Activated effector memory CD4-positive, alpha-beta T cell treated with anti-CD3 and anti-CD28 coated beads, Interleukin-2, amount 50 U/mL, for 16 hours (primary cell): ENCODE results near the gene PHKA2.

Source experiments
- DNase-seq: peaks from one replicate; pipeline ENCODE4 v3.0.0-alpha.2; 2020

PHKA2 gene

DNA sequence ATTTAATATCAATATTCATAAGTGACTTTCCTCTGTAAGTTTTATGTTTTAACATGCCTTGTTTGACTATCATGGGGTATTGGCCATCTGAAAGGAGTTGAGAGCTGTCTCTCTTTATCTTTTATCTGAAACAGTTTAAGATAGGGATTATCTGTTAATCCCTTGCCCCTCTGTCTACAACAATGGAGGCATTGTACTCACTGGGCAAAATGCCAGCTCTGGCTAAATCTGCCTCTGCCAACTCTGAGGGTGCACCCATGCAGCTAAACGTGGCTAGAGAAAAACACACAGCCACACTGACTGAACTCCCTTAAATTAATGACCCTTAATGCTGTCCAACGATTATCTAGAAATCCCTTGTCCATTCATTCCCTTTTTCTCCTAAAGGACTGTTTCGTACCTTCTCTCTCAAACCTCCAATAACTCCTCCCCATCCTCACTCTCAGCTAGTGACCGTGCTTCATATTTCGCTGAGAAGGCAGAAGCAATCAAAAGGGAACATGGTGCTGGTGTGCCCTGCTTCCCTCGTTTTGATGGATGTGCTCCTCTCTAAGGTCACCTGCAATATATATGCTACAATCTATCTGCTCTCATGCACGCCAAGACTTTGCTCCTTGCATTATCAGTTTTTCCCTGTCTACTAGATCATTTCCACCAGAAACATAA is 10.3 kb downstream of the PHKA2 start:
- DNase-seq: no peak

DNA sequence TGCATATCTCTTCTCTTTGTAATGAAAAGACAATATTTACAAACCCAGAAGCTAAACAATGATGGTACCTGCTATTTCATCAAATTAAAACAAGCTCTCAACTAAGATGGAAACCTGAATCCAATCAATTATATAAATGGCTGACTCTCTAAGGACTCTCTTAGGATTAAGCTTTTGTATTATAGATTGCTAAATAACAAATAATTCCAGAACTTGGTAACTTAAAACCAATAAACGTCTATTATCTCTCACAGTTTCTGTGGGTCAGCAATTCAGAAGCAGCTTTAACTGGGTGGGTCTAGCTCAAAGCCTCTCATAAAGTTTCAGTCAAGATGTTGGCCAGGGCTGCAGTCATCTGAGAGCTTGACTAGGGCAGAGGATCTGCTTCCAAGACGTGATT is 12.4 kb downstream of the PHKA2 start:
- DNase-seq: no peak

DNA sequence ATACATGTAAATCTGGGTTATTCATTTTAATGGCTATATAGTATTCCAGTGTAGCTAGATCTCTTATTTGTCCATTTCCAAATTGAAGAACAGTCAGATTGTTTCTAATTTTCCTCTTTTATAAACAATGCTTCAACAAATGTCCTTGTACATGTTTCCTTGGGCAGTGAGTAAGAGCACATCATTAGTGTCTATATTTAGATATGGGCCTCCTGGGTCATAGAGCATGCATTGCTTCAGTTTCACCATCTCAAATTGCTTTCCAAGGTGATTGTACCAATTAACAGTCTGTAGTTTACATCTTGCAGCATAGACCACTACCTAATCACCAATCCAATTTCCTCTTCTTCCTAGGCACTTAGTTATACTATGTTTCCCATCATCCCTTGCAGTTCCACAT is 13.4 kb downstream of the PHKA2 start:
- no peak for DNase-seq

DNA sequence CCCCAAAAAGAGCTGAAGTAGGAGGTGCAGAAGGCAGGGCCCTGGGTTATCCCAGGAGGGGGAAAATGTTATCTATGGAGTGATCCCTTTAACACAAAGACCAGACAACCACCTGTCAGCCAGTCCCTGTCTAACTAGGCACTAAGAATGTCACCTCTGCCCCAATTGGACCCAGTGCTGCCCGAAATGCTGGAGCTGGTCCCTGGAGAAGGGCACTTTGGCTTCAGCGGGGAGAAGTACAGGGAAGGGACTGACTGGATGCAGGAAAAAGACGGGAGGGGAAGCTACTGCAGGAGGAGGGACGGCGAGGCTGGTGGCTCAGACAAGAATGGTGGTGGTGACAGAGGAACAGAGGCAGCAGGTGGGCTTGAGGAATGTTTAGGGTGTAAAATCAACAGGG is 17.3 kb downstream of the PHKA2 start:
- DNase-seq: no peak

DNA sequence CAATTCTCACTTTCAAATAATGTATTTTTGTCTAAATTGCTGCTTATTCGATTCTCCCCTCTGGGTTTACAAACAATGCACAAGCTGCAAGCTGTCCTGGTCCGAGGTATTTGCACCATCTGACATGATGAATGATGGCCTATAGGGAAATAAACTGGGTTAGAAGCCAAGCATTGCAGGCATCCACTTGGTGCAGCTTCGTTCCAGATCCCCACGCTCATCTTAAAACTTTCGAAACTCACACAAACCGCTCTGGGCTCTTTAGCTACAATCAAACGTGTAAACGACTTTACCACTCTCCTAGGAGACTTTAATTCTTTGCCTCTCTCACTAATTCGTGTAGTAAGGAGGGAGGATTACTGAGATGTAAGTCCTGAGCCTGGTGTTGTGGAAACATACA is 19.0 kb downstream of the PHKA2 start:
- no peak for DNase-seq

DNA sequence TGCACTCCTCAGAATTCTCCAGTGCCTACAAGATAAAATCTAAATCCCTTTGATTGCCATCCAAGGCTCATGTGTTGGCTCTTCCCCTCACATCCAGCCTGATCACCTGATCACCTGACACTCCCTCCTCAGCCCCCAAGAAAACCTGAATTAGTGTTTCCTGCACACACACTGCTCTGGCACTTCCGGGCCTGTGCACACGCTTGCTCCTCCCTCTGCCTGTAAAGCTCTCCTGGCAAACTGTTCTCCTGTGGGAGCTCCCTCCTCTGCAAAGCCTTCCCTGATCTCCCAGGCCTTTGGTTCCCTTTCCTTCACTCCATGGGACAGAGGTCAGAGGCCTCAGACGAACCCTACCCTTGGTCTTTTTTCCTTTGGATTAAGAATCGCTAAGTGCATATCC is 19.9 kb downstream of the PHKA2 start:
- DNase-seq: no peak

DNA sequence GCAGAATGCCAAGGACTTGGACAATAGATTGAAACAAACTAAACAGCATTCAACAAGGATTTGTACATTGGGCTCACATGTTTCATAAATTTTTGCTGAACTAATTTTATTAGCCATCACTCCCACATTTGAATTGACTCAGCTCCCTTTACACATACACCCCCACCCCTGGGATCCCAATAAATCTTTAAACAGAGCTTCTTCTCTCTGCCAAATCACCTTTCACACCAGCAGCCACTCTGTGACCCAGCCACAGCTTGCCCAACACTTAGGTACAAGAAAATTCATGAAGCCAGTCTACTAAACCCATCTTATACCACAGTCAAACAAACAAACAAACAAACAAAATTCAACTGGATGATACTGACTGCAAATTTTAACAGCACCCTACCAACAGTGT is 21.6 kb downstream of the PHKA2 start:
- no peak for DNase-seq

DNA sequence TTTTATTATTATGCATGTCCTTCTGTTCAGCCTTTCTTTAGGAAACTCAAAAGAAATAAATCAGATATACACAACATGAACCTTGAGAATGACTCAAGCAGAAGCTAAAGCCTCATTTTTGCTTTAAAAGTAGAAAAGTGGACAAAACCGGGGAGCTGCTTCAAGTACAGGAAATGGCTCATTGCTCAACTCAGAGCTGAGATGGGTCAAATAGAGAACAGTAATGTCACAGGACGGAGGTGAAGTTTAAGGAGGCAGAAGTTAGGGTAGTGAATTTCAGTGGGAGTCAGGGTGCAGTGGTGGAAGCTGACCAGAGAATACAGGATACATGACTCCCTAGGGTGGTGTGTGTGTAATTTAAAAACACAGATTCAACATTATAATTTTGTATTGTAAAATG is 22.2 kb downstream of the PHKA2 start:
- no peak for DNase-seq

DNA sequence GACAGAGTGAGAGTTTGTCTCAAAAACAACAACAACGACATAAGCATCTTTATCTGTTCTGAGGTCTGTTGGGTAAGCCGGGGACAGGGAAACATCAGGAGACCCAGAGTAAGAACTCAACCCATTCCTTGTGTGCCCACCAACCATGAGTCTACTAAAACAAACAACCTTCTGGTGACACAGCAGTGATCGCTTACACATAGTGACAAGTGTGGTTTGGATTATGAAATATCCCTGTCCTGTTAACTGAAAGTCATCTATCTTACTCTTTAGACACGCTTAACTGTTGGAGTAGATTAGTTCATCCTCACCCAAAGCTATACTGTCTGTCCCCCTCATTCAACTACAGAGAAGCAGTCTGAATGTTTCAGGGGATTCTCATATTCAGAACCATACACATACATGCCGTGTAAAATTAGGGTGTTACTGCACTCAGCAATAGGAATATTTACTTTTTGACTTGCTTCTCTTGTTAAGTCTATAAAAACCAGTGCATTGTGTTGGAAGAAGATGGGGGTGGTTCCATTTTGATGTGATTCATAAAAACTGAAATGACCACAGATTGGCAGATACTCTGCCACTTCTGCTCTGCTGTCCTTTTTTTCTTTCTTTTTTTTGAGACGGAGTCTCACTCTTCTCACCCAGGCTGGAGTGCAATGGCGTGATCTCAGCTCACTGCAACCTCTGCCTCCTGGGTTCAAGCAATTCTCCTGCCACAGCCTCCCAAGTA is 27.4 kb downstream of the PHKA2 start:
- DNase-seq: no peak

DNA sequence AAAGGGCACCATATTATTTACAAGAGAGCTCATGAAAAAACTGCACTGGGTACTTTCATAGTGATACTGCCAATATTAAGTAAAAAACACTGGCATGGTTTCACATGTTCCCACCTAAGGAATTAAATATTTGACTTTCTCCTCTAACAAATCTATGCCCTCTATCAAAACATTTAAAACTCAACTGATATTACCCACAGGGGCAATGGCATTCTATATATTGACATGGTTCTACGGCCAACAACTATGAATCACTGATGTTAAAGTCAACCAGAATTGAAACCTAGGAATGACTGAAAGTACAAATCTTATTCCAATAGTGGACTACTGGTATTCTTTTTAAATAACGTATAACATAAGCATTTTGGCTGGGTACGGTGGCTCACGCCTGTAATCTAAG is 28.2 kb downstream of the PHKA2 start:
- no peak for DNase-seq

DNA sequence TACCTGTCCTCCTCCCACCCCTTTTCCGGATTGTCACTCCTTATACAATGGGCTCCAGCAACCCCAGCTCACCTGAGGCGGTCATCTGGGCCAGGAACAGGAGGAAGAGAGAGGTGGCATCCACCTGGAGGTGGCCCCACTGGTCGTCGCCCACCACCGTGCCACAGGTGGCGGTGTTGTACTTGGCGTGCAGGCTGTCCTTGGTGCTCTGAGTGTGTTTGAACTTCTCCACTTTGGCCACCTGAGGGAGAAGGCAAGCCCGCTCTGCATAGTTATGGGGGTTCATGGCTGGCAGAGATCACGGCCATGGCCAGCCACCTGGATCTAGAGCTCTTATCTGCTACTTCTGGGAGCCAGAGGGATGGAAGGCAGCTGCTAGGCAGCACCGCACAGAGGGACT is 32.9 kb downstream of the PHKA2 start:
- no peak for DNase-seq

DNA sequence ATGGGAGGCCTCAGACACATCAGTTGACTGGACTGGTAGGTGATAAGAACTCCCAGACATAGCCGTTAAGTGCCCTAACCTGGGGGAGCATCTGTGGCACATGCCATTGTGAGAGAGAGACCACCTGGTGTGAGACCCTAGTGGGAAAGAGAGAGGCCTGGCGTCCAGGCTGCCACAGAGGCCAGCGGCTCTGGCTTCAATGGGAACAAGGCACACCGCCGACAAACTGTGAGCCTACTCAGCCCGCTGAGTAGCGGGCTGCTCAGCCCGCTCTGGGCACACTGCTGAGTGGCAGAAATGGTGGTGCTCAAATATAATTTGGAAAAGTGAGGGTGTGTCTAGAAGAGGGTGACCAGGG is 34.0 kb downstream of the PHKA2 start:
- no peak for DNase-seq

DNA sequence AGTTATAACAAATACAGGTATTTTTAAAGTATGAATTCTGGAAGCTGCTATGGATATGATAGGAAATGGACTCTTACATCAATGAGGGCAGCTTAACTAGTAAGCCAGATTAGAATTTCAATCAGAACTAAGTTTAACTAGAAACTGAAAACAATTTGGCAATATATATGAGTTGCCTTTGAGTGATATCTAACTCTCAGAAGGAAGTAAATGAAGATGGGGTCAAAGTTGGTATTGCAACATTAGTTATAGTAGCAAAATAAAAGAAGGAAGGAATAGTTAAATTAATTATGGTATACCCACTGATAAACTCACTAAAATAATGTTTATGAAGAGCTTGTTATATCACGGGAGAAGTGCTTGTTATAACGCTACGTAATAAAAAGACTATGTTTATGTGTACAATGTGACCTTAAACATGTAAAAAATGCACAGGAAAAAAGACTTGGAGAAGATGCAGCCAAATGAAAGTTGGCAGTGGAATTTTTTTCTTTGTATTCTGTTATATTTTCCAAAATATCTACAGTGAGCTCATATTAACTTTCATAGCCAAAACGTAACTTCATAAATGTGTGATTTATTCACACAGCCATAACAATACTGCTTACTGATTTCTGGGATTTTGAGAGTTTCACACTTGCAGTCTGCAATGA is 34.5 kb downstream of the PHKA2 start:
- DNase-seq: no peak

DNA sequence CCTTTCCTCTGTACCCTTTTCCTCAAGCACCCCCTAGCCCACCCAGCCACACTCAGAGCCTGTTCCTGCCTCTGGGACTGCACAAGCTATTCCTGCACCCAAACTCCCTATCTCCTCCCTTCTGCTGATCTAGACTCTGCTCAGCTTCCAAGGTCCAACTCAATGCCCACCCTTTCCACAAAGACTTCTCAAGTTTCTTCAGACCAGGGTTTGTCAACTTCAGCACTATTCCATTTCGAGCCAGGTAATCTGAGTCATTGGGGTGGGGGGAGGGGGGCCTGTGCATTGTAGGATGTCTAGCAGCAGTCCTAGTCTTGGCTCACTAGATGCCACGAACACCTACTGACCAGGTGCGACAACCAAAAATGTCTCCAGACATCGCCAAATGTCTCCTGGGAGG is 37.3 kb downstream of the PHKA2 start:
- no peak for DNase-seq

DNA sequence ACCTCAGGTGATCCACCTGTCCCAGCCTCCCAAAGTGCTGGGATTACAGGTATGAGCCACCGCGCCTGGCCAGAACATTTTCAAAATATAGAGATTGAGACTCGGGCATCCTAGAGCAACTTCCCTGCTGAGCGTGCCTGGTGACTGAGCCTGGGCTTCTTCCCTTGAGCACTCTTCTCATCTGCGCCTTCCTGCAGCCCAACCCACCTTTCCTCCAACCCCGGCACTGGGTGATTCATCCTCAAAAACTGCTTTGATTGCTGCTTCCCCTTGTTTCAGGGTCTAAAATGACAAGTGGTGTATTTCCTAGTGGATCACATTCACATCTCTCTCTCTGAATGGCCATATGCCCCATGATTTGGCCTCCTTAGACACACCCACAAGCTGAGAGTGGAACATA is 37.8 kb downstream of the PHKA2 start:
- no peak for DNase-seq

DNA sequence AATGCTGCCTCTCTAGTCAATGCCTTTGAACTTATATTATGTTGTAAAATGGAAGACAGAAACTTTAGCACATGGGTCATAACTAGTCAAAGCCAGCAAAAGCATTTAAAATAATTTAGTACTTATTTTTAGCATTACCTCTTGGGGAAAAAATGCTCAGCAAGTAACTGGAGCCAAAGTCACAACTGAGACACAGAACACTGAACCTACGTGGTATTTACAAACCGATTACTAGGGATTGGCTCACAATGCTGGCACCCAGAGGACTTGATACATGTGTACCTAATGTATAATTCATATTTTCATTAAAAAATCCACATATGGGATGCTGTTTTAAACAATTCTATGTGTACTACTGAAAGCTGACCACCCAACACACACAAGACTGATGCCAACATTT is 38.4 kb downstream of the PHKA2 start:
- DNase-seq: no peak

DNA sequence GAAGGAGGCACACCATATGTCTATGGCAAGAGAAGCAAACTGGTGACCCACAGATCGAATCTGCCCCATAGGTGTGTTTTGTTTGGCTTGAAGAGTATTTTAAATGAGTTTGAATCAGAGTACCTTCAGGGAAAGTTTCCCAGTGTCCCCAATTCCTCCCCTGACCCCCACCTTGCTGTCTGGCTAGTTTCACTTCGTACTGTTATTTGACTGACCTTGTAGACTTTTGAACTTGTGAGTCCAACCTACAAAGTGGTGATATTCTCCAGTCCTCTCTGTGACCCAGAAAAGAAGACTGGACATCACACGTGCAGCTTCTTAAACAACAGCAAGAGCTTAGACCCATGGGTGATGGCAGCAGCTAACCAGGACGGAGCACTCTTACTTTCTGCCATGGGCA is 39.4 kb downstream of the PHKA2 start:
- no peak for DNase-seq

DNA sequence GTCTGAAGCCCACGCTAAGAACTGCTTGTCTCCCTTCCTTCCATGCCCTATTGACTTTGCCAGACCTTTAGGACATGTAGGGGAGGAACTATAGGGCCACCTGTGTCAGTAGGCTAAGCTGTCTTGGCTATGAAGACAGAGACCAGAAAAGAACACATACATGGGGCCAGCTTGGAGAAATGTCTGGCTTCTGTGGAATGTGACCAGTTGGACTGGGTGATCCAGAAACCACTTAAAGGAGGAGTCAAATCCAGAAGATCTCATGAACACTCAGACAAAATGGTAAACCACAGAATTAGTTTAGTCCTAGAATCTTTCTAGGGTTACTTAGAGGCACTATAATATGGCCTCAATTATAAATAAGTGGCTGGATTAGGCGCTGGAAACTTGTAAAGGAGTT is 42.0 kb downstream of the PHKA2 start:
- DNase-seq: no peak

DNA sequence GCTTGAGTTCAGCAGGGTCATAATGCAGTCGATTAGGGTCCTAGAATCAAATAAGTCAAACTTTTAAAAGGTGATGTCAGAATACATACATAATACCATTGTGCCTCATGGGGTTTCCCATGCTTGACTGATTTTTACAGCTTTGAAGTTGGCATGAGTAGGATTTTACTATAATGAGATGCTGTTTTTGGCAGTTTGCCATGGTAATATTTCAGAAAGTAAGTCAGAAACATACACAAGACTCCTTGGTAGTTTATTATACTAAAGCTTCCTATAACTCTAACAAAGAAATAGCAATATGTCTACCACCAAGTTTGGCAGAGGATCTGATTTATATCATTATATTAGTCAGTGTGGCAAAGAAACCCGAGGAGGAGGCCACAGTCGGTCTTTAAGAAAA is 45.2 kb downstream of the PHKA2 start:
- DNase-seq: no peak

DNA sequence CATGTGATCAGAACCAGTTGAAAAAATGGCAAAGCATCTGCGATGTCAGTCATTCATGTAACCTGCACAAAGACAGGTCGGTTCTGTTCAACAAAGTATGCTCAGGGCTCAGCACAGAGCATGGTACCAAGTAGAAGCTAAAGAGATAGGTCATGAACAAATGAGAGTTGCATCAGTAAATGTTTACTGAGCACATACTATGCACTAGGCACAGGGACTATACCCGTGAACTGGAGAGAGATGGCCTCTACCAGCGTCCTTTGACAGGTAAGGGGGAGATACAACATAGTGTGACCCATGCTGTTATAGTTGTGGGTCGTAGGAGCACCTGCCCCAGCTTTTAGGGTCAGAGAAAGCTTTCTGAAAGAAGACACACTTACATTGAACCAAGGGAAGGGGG is 46.7 kb downstream of the PHKA2 start:
- no peak for DNase-seq

DNA sequence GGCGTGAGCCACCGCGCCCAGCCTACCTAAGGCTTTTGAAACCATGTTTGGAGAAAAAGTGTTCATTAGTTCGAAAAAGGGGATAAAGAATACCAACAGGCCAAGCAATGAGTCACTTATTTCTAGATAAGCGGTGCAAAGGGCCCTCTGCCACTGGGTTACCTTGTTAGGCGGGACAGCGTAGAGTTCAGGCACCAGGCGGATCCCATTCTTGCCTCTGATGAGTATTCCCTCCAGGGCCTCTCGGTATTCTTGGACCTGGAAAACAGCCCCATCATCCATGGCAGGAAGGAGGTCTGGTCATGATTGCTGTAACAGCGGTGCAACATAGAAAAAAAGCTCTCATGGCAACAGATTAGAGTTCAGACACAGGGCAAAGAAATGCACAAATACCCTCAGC is 48.0 kb downstream of the PHKA2 start:
- DNase-seq: no peak

DNA sequence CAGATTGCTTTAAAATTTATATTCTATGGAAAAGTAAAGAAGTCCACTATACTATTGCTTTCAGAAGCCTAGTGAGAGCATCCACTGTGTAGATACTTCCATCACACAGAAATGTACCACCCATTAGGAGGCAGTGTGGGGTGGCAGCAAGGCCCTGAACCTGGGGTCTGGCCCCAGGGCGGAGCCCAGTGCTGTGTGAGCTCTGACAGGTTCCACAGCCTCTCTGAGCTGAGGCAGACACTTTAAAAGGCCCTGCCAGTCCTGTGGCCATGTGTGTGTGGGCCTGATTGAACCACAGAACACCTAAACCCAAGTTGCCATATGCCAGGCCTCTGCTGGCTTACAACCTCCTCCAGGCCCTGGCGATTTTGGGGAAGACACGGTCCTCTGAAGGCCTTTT is 49.2 kb downstream of the PHKA2 start:
- DNase-seq: no peak

DNA sequence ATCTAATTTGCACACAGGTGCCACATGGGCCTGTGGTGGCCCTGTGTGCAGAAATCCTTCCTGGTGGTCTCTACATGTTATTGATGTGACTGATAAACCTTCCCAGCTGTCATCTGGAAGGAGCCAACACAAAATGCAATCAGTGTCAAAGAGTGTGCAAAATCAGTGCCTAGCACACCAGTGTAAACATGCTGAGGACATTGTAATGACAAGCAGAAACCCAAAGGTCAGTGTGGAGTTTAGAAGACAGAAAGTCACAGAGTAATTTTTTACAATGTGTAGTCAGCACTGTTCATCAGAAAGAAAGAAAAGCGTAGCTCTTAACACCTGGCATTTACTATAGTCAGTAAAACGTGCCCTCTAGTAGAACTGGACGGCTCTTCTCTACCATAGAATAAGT is 50.3 kb downstream of the PHKA2 start:
- DNase-seq: no peak

DNA sequence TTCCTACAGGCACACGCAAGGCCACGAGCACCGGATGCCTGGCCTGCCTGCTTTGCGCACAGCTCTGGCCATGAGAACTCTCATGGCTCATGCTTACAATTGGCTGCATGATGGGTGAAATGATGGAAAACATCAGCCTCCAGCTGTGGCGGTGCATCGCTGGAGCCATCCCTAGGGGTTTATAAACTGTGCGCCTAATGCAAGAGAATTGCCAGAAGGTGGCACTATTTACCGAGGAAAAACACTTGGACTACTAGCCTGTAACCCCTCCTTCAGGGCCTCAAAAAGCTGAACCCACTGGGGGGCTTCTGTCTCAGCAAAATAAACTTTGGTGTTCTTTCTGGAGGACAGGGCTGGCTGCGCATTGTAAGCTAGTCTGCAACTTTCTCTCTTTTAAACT is 51.9 kb downstream of the PHKA2 start:
- DNase-seq: no peak

DNA sequence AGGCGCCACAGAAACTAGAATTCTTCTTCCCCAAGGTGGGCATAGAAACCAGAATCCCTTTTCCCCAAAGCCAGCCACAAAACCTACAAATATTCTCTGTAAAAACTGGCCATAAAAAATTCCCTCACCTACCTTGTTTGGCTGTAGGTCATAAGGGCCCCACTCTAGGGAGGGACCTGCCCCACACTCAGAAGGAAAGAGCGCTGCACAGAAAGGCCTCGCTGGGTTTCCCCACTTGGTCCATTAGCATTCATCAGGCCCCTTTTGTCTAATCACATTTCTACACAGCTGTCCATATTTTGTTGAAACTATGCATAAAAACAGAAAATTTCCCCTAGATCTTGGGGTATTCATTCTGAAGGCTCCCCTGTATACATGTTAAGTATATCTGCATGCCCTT is 54.1 kb downstream of the PHKA2 start:
- no peak for DNase-seq
